NCI-H187 (cell line): Measurements from ENCODE around the gene GLIPR1.
A peak's percentile ranks its signal among the peaks of the same experiment; 100 is the strongest.
"Not testable (repeated sequence)": the region's sequence is repeated elsewhere in the genome, so short reads cannot be mapped to it uniquely, and the experiment has no call there.

Experiments
- DNase-seq, 2 experiments: peaks; one replicate each; lab custom pipeline; 2025; lab: John Stamatoyannopoulos, UW

GLIPR1 gene

GRCh38 chr12:75511116-75512048, 30.8 kb downstream of the GLIPR1 start, which contains the start of gene KRR1:
TSS of gene KRR1 (minus strand) at chr12:75511609. CDS start at chr12:75511597, 12 bp downstream.
- DNase-seq, result peak; percentile 77 to 94

GRCh38 chr12:75521224-75521623, 40.7 kb downstream of the GLIPR1 start:
- DNase-seq, result not testable (repeated sequence)

GRCh38 chr12:75522124-75522523, 41.6 kb downstream of the GLIPR1 start:
- DNase-seq, result not testable (repeated sequence)

DNA sequence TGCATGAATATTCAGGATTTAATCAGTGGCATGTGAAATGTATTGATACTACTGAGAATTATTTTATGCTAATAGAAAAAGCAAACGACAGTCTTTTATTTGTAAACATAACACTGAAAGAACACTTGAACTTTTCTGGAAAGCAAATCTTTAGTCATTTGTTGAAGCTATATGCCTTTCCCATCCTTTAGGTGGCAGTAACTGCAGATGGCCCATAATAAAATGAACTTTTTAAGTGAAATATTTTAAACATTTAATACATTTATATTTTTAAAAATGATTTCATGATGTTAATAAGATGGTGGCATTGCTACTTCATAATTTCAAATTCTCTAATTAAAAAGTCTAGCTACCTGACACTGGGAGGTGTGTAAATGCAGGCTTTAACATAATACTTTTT, 44.7 kb downstream of the GLIPR1 start:
- no peak for DNase-seq

DNA sequence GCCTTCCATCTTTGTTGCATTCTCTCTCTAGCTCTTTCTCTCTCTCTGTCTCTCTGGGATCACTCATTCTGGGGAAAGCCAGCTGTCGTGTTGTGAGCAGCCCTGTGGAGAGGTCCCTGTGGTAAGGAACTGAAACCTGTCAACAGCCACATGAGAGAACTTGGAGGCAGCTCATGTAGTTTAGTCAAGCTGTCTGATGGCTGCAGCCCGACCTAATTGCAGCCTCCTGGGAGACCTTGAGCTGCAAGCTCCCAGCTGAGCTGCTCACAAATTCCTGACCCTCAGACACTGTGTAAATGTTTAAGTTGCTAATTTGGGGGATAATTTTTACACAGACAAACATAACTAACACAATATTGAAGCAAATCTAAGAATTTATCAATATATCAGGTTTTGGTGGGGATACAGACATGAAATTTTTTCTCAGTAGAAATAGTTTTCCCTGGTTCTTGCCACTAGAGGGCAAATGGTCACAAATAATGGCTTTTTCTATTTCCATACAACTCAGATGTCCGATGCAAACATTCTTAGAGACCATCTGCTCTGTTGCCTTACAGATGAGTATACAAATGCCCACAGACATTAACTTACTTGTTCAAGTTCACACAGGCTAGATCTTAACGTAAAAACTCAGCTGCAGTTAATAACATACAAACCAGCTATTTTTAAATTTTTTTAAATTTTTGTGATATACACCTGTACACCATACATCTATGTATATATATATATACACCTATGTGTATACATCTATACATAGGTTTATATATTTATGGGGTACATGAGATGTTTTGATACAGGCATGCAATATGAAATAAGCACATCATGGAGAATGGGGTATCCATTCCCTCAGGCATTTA, 46.3 kb downstream of the GLIPR1 start:
- DNase-seq, result peak; percentile 14 to 20

DNA sequence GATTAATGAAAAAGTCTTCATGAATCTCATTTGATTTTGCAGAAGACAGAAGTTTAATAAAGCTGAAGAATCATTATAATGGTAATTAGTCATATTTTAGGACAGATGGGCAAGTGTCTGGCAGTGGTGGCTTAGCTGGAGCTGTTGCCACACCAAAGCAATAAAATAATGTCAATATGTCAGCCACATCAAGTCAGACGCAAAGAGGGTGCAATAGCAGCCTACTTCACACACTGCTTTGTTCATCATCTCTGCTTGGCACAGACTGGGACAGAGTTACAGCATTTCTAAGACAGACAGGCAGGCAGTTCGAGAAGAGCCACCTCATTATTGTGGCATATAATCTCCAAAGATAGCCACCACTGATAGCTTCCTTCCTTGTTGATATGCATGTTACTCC, 47.7 kb downstream of the GLIPR1 start:
- DNase-seq, result no peak

GRCh38 chr12:75528692-75529091, 48.1 kb downstream of the GLIPR1 start:
- DNase-seq, result no peak

GRCh38 chr12:75529316-75529715, 48.8 kb downstream of the GLIPR1 start:
- DNase-seq, result no peak

DNA sequence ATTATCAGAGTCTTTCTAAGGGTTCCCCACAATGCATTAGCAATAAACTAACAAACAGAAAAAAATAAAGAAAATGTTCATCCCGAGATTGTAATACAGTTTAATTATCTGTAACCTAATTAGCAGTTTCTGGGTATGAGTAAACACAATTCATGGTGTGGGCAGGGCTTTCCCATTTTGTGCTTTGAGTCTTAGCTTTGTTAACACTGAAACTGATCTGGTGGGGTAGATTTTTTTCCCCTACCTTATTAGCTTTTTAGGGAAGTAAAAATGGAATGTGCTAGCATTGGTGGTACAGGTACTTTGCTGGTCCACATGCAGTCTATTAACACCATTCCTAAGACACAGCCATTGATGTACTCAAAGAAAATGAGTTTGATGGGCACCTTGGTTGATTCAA, 49.3 kb downstream of the GLIPR1 start:
- DNase-seq, result no peak

- no peak for DNase-seq
These were observed 52.7 kb downstream of the GLIPR1 start for GRCh38 chr12:75533239-75533638.

GRCh38 chr12:75539889-75540288, 59.3 kb downstream of the GLIPR1 start:
- no peak for DNase-seq

DNA sequence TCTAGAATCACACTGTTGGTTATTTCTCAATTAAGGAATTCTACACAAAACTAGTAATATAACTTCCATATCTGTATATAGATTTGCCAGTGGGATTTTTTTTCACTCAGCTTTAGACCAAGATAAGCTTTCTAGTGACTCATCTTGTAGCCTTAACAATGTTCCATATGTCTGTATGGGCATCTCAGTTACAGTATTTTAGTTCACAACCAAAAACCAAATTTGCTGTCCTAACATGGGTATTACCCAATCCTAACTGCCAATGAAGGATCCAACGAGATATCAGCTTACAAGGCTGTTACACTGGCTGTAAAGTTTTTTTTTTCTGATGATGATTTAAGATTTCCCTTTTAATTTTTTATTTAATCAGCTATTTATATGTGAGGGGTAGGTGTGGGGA, 62.4 kb downstream of the GLIPR1 start:
- no peak for DNase-seq

DNA sequence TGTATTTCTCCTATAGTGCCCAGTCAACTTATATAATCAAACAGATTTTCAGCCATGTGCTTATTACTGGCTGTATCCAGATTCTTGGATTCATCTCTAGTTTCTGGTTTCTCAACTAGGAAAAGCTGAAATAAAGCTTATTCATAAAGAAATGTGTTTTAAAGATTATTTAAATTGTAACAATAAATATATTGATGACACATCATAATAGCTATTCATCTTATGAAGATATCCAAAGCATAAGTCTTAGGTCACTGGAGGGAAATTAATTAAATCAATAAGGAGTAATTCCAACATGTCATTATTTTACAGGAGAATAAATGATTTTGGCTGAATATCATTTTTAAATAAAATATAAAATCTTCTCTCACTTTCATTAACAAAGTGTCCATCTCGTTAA, 63.0 kb downstream of the GLIPR1 start:
- DNase-seq, result no peak

- DNase-seq, result no peak
These were observed 65.1 kb downstream of the GLIPR1 start for GRCh38 chr12:75545636-75546035.

GRCh38 chr12:75548879-75549278, 68.3 kb downstream of the GLIPR1 start:
- no peak for DNase-seq

GRCh38 chr12:75549989-75550388, 69.4 kb downstream of the GLIPR1 start:
- no peak for DNase-seq

DNA sequence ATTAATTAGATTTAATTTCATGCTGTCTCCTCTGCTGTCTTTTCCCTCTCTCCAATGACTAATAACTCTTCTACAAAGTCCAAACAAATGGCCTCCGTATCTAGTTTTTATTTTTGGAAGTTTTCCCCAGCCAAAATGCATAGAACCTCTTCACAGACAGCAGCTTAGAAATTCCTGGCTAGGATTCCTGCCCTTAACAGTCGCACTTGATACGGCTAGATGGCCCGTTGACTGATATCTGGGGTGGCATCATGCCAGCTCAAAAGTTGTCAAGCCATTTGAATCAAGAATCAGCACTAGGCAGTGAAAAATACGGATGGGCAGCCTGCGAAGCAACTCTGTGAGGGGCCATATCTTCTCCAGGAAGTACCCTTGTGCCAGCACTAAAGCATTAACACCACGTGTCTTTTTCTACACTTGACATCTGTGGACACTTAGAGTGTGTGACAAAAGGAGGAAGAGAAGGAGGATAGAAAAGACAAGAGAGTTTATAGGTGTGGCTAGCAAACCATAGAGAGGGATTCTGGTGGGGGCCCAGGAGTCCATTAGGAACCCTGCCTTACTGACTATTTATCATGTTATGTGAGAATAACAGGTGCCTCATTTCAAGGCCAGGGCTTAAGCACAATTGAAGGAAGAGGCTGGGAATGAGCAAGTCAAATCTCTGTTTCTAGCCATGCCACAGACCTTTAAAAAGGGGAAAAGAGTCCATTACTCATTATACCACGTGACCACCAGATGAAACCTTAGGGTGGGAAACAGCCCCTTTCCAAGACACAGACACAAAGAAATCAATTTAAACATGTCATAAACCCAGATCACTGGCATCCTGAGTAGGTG, 70.1 kb downstream of the GLIPR1 start:
- DNase-seq, result no peak

DNA sequence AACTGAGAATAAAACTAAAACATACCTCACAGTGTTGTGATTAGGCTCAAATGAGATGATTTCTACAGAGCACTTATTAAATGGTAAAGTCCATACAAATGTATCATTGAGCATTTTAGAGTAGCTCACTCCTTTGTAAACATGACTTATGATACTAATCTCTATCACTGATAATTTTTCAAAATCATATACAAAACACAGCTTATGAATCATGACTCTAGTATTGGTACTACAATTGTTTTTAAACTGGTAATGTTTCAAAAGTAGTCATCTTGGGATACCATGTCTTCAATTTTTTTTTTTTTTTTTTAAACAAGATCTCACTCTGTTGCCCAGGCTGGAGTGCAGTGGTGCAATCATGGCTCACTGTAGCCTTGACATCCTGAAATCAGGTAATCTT, 70.9 kb downstream of the GLIPR1 start:
- no peak for DNase-seq

GRCh38 chr12:75553398-75553797, 72.8 kb downstream of the GLIPR1 start:
- DNase-seq, result no peak
